K562 (cell line): ENCODE measurements around the gene OR56B4. TPM values are rescaled to one million over a fixed set of nuclear protein-coding genes. Genes with fewer than 3 reads are reported as not detected.

Source experiments
- ATAC-seq: fragments of 200-7000 bp; cut with Tn5 transposase; 3 replicates; pipeline ENCODE4 v1.9.1; 2020; ENCODE audit warnings: moderate library complexity
- BruUV-seq: library from RNA; stranded (reverse); fragments of 400-500 nt; replicated peaks from 2 replicates; lab custom pipeline; 2021; lab: Mats Ljungman, UMichigan
- CTCF ChIA-PET: fragments of 300-600 bp; formaldehyde crosslinking; extraction: SDS; loops from one replicate; lab custom pipeline; 2021; ENCODE audit warnings: low intra/inter-chr PET ratio; lab: Yijun Ruan, JAX
- POLR2A ChIA-PET: fragments of 300-600, 350-650 bp; sonication (Branson Sonifier 250); formaldehyde crosslinking; extraction: SDS; loops from one replicate; lab custom pipeline; 2021; ENCODE audit warnings: antibody characterized with exemption, inconsistent platforms; lab: Yijun Ruan, JAX
- DNase-seq, 4 experiments: peaks; one replicate each; pipeline versions ENCODE4 v3.0.0 to v3.0.0-alpha.2; 2011 to 2018; ENCODE audit warnings: low spot score in 3 of 4, mixed read lengths in 3 of 4; ENCODE audit errors: extremely low read depth in 1 of 4
- FAIRE-seq: peaks from 2 replicates; lab custom pipeline; 2011; peaks lifted over from hg19 to GRCh38; lab: Jason Lieb, UNC
- H2AFZ ChIP-seq: 2 replicates; pipeline ENCODE4 v1.6.0; 2011; ENCODE audit warnings: low read depth, low read length, control low read depth, inconsistent platforms
- H3K27ac ChIP-seq: fragments of 200-600 bp; 3 replicates; pipeline ENCODE4 v1.8.0; 2011; ENCODE audit warnings: low read depth, mild to moderate bottlenecking, control low read depth, inconsistent platforms, low read length, moderate library complexity, mixed read lengths; ENCODE audit errors: extremely low read depth
- H3K27me3 ChIP-seq, 2 experiments: fragments of 300-600 bp in 1 of 2; 2 replicates in 1 of 2; 3 replicates in 1 of 2; pipeline versions ENCODE4 v1.6.0 to v1.8.0; 2011; ENCODE audit warnings: inconsistent platforms in 2 of 2, low read length in 2 of 2, mild to moderate bottlenecking in 1 of 2, mixed read lengths in 1 of 2, moderate library complexity in 1 of 2; ENCODE audit not compliant: control insufficient read depth in 2 of 2, insufficient read depth in 2 of 2
- H3K36me3 ChIP-seq: fragments of 300-600 bp; 3 replicates; pipeline ENCODE4 v1.8.0; 2011; ENCODE audit warnings: mild to moderate bottlenecking, low read length, inconsistent platforms; ENCODE audit not compliant: control insufficient read depth, insufficient read depth
- H3K4me1 ChIP-seq, 2 experiments: fragments of 200-600 bp in 1 of 2; replicated peaks in 1 of 2; 2 replicates in 1 of 2; 3 replicates in 1 of 2; pipeline versions ENCODE4 v1.5.1 to v1.8.0; 2011; ENCODE audit warnings: inconsistent platforms in 2 of 2, low read length in 2 of 2, mild to moderate bottlenecking in 1 of 2, mixed read lengths in 1 of 2, moderate library complexity in 1 of 2; ENCODE audit not compliant: control insufficient read depth in 2 of 2, insufficient read depth in 2 of 2
- H3K4me2 ChIP-seq: 2 replicates; pipeline ENCODE4 v1.6.1; 2011; ENCODE audit warnings: low read length, control low read depth, inconsistent platforms, mixed read lengths; ENCODE audit not compliant: insufficient read depth
- H3K4me3 ChIP-seq: fragments of 200-600 bp; sonication (generic), shearing (Covaris generic); 2 replicates; pipeline ENCODE4 v1.5.1; 2016; ENCODE audit warnings: control low read depth, inconsistent platforms
- H3K79me2 ChIP-seq: fragments of 200-600 bp; 3 replicates; pipeline ENCODE4 v1.8.0; 2011; ENCODE audit warnings: low read length, inconsistent platforms; ENCODE audit not compliant: control insufficient read depth, insufficient read depth
- H3K9ac ChIP-seq, 2 experiments: 2 replicates each; pipeline versions ENCODE4 v1.6.0 to v1.6.1; 2011; ENCODE audit warnings: low read depth in 2 of 2, low read length in 2 of 2, control low read depth in 1 of 2, inconsistent platforms in 1 of 2, mild to moderate bottlenecking in 1 of 2, mixed read lengths in 1 of 2; ENCODE audit not compliant: insufficient read depth in 1 of 2
- H3K9me1 ChIP-seq: one replicate; pipeline ENCODE4 v1.6.0; 2011; ENCODE audit warnings: inconsistent platforms, mild to moderate bottlenecking, low read length, moderate library complexity; ENCODE audit not compliant: control insufficient read depth, insufficient read depth
- H3K9me3 ChIP-seq: replicated peaks from 2 replicates; pipeline ENCODE4 v1.5.1; 2011; ENCODE audit warnings: low read depth, low read length, inconsistent platforms; ENCODE audit not compliant: control insufficient read depth, insufficient read depth
- H4K20me1 ChIP-seq: replicated peaks from 2 replicates; pipeline ENCODE4 v1.6.1; 2011; ENCODE audit warnings: low read length, inconsistent platforms, mixed read lengths; ENCODE audit not compliant: control insufficient read depth, insufficient read depth
- CBFA2T2 ChIP-seq: fragments of 450-650 bp; conservative IDR thresholded peaks from 2 replicates; pipeline ENCODE4 v1.6.1; 2017; ENCODE audit warnings: mild to moderate bottlenecking
- EP400 ChIP-seq: fragments of 450-650 bp; IDR thresholded peaks from 2 replicates; pipeline ENCODE4 v1.6.1; 2017; ENCODE audit warnings: antibody characterized with exemption, mild to moderate bottlenecking, moderate library complexity
- MYNN ChIP-seq, 2 experiments: sonication (generic); formaldehyde crosslinking in 1 of 2; IDR thresholded peaks; 2 replicates each; pipeline versions ENCODE4 v1.5.0 to v1.6.1; 2016 to 2020; ENCODE audit warnings: antibody characterized with exemption in 1 of 2, missing genetic modification reagents in 1 of 2
- RAD51 ChIP-seq: fragments of 450-650 bp; IDR thresholded peaks from 2 replicates; pipeline ENCODE4 v1.7.1; 2016; ENCODE audit warnings: low read depth, mild to moderate bottlenecking, borderline replicate concordance
- USF2 ChIP-seq: sonication (generic); formaldehyde crosslinking; IDR thresholded peaks from 2 replicates; pipeline ENCODE4 v1.5.0; 2020; ENCODE audit warnings: missing genetic modification reagents
- ZBTB7A ChIP-seq: IDR thresholded peaks from 2 replicates; pipeline ENCODE4 v1.6.1; 2011; ENCODE audit warnings: low read depth, mild to moderate bottlenecking, low read length, moderate library complexity, borderline replicate concordance; ENCODE audit not compliant: control insufficient read depth
- ZNF785 ChIP-seq: fragments of 250-450 bp; sonication (Bioruptor Pico); IDR thresholded peaks from 2 replicates; pipeline ENCODE4 v1.4.0; 2020; ENCODE audit warnings: mild to moderate bottlenecking
- WGBS: fragments of 100-300 bp; shearing (Covaris generic); methylation state at CpG from one replicate; pipeline ENCODE4 v1.1.6; 2016; ENCODE audit warnings: low coverage, mixed read lengths; ENCODE audit not compliant: insufficient coverage; ENCODE audit errors: missing lambda C conversion rate; 5-methylcytosine and 5-hydroxymethylcytosine counted together
- in situ Hi-C: fragments of 300-500 bp; cut with MboI; formaldehyde crosslinking; loops from 4 replicates; pipeline ENCODE4 v1.15.0; 2018; ENCODE audit warnings: inconsistent platforms, mixed read lengths
- intact Hi-C: fragments of 100-400 bp; cut with micrococcal nuclease; formaldehyde crosslinking; loops from 2 replicates; pipeline ENCODE4 v1.14.2; 2022
- polyA plus RNA-seq, 8 experiments: library from polyadenylated mRNA; depleted of rRNA in 4 of 8; stranded (reverse) in 5 of 8; unstranded in 3 of 8; fragments of >200 nt; fragmentation: Nextera tagmentation in 2 of 8; fragmentation: Illumina TruSeq in 1 of 8; extraction: Ambion mirVana in 2 of 8; extraction: Trizol in 1 of 8; gene quantifications; 2 replicates each; pipeline versions ENCODE4 v1.2.1 to v1.2.3, GENCODE V29; 2011 to 2014; ENCODE audit warnings: inconsistent platforms in 1 of 8, missing spikeins in 1 of 8
- total RNA-seq, 7 experiments: library from RNA; depleted of rRNA in 6 of 7; stranded (reverse); fragments of >200 nt in 6 of 7; fragmentation: Illumina TruSeq in 2 of 7; extraction: Trizol in 2 of 7; gene quantifications; 2 replicates each; pipeline versions ENCODE4 v1.2.1 to v1.2.3, GENCODE V29; 2011 to 2021; ENCODE audit warnings: low replicate concordance in 1 of 7
- TF ChIP-seq, protein P1 (sequence below): fragments of 450-650 bp; formaldehyde crosslinking; IDR thresholded peaks from 2 replicates; pipeline ENCODE4 v1.4.0; 2020; ENCODE audit warnings: mild to moderate bottlenecking, mixed read lengths

Gene OR56B4
- total and polyA plus RNA-seq, 9 of the 15 experiments (the other 6 are each of a cell fraction or from before 2014, with no cell fraction given), result 0.07 TPM; not detected in 8

DNA sequence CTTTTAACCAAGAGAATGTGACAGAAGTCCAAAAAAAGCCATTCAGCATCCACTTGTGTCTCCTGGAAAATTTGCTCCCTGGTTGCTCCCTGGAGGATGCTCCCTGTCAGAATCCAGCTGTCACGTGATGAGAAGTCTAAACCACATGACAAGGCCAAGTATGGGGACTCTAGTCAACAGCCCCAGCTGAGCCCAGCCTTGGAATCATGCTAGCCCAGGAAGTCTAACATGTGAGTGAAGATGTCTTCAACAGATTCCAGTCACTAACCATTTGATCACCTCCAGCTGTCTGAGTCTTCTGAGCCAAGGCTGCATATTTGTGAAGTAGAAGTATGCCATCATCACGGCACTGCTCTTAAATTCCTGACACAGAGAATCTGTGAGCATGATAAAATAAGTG lies 4.2 kb downstream of the OR56B4 start:
- no TSS peak for BruUV-seq
- DNase-seq, result no peak
- 0% methylated on average over 2 of the region's 2 CpGs for WGBS
- H3K4me3 ChIP-seq, result no peak overlapping the region
- in situ Hi-C loops, result no loop called here
- TF ChIP-seq EP400 (no peak), RAD51 (peak; percentile 63; the same call in 1 of the 2 replicates), ZBTB7A (no peak), ZNF785 (CRISPR knock-in tag) (no peak), CBFA2T2 (0 out of 2 replicates have a peak, but pooled peaks have one; percentile 13), USF2 (CRISPR knock-in tag) (peak; percentile 50), MYNN (IDR thresholded peaks at IDR 0.05) (no peak), MYNN (CRISPR knock-in tag; IDR thresholded peaks at IDR 0.05) (no peak)
- TF ChIP-seq, protein P1, sequence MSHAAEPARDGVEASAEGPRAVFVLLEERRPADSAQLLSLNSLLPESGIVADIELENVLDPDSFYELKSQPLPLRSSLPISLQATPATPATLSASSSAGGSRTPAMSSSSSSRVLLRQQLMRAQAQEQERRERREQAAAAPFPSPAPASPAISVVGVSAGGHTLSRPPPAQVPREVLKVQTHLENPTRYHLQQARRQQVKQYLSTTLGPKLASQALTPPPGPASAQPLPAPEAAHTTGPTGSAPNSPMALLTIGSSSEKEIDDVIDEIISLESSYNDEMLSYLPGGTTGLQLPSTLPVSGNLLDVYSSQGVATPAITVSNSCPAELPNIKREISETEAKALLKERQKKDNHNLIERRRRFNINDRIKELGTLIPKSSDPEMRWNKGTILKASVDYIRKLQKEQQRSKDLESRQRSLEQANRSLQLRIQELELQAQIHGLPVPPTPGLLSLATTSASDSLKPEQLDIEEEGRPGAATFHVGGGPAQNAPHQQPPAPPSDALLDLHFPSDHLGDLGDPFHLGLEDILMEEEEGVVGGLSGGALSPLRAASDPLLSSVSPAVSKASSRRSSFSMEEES (CRISPR knock-in tag), result peak; percentile 87
- intact Hi-C loops, result no loop called here
- no peak overlapping the region for H3K4me2 ChIP-seq
- no peak overlapping the region for H3K9ac ChIP-seq
- H3K4me1 ChIP-seq, result no peaks in the 10 kb centered on the region
- no peak for ATAC-seq
- no peak overlapping the region for H2AFZ ChIP-seq
- 0 out of 5 replicates have a peak, but pooled peaks cover 0 to 5% of the 10 kb centered on the region in 2 experiments for H3K27me3 ChIP-seq
- no peaks in the 10 kb centered on the region for H3K79me2 ChIP-seq
- no peak for FAIRE-seq
- H3K9me1 ChIP-seq, result no peaks in the 10 kb centered on the region
- H4K20me1 ChIP-seq, result no peaks in the 10 kb centered on the region
- CTCF ChIA-PET, result no interaction called here
- POLR2A ChIA-PET, result no interaction called here
- no peaks in the 10 kb centered on the region for H3K36me3 ChIP-seq
- H3K27ac ChIP-seq, result no peak overlapping the region
- no peaks in the 10 kb centered on the region for H3K9me3 ChIP-seq
